Smooth muscle cell (in vitro differentiated cells): ENCODE results near the gene PRR30. TPM values are rescaled to one million over a fixed set of nuclear protein-coding genes. Genes with fewer than 3 reads are reported as not detected.

Experiments used
- DNase-seq: peaks from one replicate; lab custom pipeline; 2025; ENCODE audit not compliant: unreplicated experiment; lab: John Stamatoyannopoulos, UW
- H2AFZ ChIP-seq: fragments of 200-600 bp; sonication (generic); 2 replicates; pipeline ENCODE4 v1.6.0; 2016; ENCODE audit warnings: antibody characterized with exemption, low read depth, mild to moderate bottlenecking
- H3F3A ChIP-seq: fragments of 200-600 bp; sonication (generic); 2 replicates; pipeline ENCODE4 v1.6.0; 2017; ENCODE audit warnings: antibody characterized with exemption, low read depth
- H3K27ac ChIP-seq: fragments of 200-600 bp; sonication (generic); 2 replicates; pipeline ENCODE4 v1.5.1; 2016; ENCODE audit warnings: low read depth, mild to moderate bottlenecking
- H3K27me3 ChIP-seq: fragments of 200-600 bp; sonication (generic); 2 replicates; pipeline ENCODE4 v1.6.1; 2016; ENCODE audit warnings: low read depth, mild to moderate bottlenecking
- H3K36me3 ChIP-seq: fragments of 200-600 bp; sonication (generic); 2 replicates; pipeline ENCODE4 v1.5.1; 2016; ENCODE audit warnings: low read depth
- H3K4me1 ChIP-seq: fragments of 200-600 bp; sonication (generic); 2 replicates; pipeline ENCODE4 v1.5.1; 2016; ENCODE audit warnings: low read depth
- H3K4me2 ChIP-seq: fragments of 200-600 bp; sonication (generic); 2 replicates; pipeline ENCODE4 v1.6.0; 2016; ENCODE audit warnings: mild to moderate bottlenecking
- H3K4me3 ChIP-seq: fragments of 200-600 bp; sonication (generic); 2 replicates; pipeline ENCODE4 v1.5.1; 2016; ENCODE audit warnings: mild to moderate bottlenecking
- H3K79me2 ChIP-seq: fragments of 200-600 bp; sonication (generic); 2 replicates; pipeline ENCODE4 v1.6.0; 2016; ENCODE audit warnings: low read depth, mild to moderate bottlenecking
- H3K9ac ChIP-seq: fragments of 200-600 bp; sonication (generic); 2 replicates; pipeline ENCODE4 v1.6.0; 2016; ENCODE audit warnings: low read depth
- H3K9me3 ChIP-seq: fragments of 200-600 bp; sonication (generic); replicated peaks from 2 replicates; pipeline ENCODE4 v1.5.1; 2016; ENCODE audit warnings: low read depth
- H4K20me1 ChIP-seq: fragments of 200-600 bp; sonication (generic); 2 replicates; pipeline ENCODE4 v1.6.0; 2016; ENCODE audit warnings: low read depth
- WGBS: methylation state at CpG from one replicate; pipeline ENCODE4 v1.1.7; 2016; ENCODE audit warnings: low lambda C conversion rate; 5-methylcytosine and 5-hydroxymethylcytosine counted together
- polyA plus RNA-seq: library from polyadenylated mRNA; unstranded; fragments of >200 nt; fragmentation: Nextera tagmentation; extraction: Ambion mirVana; gene quantifications from 2 replicates; pipeline ENCODE4 v1.2.1, GENCODE V29; 2016
- total RNA-seq: library from RNA; depleted of rRNA; stranded (reverse); fragments of >200 nt; gene quantifications from 2 replicates; pipeline ENCODE4 v1.2.3, GENCODE V29; 2014
- TF ChIP-seq, protein P1 (sequence below): fragments of 200-600 bp; sonication (generic); IDR thresholded peaks from 2 replicates; pipeline ENCODE4 v1.5.1; 2017; ENCODE audit warnings: borderline replicate concordance, mild to moderate bottlenecking, antibody characterized with exemption; ENCODE audit not compliant: insufficient read depth, poor library complexity, severe bottlenecking

Gene PRR30
- total and polyA plus RNA-seq, 2 experiments from 2014 or later: not detected

GRCh38 chr2:27093430-27094352 is 45.5 kb downstream of the PRR30 start:
- no peak for DNase-seq
- Histone ChIP-seq H4K20me1 (no peaks in the 10 kb centered on the region), H3K4me3 (no peak overlapping the region), H3K36me3 (no peaks in the 10 kb centered on the region), H3K9me3 (no peaks in the 10 kb centered on the region), H3K4me2 (no peak overlapping the region), H3K27ac (no peak overlapping the region), H3K79me2 (no peaks in the 10 kb centered on the region), H2AFZ (no peak overlapping the region), H3K27me3 (no peaks in the 10 kb centered on the region), H3K9ac (no peak overlapping the region), H3F3A (no peaks in the 10 kb centered on the region), H3K4me1 (no peaks in the 10 kb centered on the region)
- 91% methylated on average over 6 of the region's 6 CpGs for WGBS
- TF ChIP-seq, protein P1, sequence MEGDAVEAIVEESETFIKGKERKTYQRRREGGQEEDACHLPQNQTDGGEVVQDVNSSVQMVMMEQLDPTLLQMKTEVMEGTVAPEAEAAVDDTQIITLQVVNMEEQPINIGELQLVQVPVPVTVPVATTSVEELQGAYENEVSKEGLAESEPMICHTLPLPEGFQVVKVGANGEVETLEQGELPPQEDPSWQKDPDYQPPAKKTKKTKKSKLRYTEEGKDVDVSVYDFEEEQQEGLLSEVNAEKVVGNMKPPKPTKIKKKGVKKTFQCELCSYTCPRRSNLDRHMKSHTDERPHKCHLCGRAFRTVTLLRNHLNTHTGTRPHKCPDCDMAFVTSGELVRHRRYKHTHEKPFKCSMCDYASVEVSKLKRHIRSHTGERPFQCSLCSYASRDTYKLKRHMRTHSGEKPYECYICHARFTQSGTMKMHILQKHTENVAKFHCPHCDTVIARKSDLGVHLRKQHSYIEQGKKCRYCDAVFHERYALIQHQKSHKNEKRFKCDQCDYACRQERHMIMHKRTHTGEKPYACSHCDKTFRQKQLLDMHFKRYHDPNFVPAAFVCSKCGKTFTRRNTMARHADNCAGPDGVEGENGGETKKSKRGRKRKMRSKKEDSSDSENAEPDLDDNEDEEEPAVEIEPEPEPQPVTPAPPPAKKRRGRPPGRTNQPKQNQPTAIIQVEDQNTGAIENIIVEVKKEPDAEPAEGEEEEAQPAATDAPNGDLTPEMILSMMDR: no peak

DNA sequence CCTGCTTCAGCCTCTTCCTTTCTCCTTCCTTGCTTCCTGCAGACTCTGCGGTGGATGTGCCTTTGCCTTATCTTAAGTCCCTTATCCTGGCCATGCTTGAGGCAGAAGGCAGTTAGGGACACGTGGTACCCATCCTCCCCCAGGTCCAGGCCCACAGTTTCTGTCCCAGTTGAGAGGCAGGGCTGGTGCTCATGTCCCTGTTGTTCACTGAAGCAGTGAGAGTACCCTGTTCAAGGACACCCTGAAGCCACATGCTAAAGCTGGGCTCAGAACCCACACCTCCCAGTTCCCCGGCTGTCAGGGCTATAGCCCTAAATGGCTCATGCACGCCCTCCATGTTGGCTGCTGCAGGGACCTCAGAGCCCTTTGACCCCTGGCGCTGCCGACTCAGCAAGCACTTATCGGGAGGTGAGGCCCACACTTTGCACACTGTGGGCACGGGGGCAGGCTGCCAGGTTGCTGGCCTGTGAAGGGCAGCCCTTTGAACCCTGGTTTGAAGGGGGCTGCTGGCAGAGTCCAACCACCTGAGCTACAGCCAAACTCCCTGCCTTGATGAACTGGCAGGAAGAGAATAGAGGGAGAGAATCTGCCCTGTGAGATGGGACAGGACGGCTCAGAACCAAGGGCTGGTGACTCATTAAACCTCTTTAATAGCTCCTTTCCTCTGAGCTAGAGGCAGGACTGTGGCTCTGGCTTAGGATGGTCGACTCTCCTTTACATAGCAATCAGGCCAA is 46.3 kb downstream of the PRR30 start:
- no peaks in the 10 kb centered on the region for H3K9me3 ChIP-seq
- H3K4me1 ChIP-seq: no peaks in the 10 kb centered on the region
- no peaks in the 10 kb centered on the region for H3K79me2 ChIP-seq
- no peaks in the 10 kb centered on the region for H3K27me3 ChIP-seq
- no peaks in the 10 kb centered on the region for H4K20me1 ChIP-seq
- no peak for DNase-seq
- 69% methylated on average over 10 of the region's 10 CpGs for WGBS
- TF ChIP-seq, protein P1: no peak
- H3K9ac ChIP-seq: no peak overlapping the region
- H3K4me3 ChIP-seq: no peak overlapping the region
- H3F3A ChIP-seq: no peaks in the 10 kb centered on the region
- H2AFZ ChIP-seq: no peak overlapping the region
- H3K27ac ChIP-seq: no peak overlapping the region
- H3K36me3 ChIP-seq: no peaks in the 10 kb centered on the region
- H3K4me2 ChIP-seq: no peak overlapping the region

DNA sequence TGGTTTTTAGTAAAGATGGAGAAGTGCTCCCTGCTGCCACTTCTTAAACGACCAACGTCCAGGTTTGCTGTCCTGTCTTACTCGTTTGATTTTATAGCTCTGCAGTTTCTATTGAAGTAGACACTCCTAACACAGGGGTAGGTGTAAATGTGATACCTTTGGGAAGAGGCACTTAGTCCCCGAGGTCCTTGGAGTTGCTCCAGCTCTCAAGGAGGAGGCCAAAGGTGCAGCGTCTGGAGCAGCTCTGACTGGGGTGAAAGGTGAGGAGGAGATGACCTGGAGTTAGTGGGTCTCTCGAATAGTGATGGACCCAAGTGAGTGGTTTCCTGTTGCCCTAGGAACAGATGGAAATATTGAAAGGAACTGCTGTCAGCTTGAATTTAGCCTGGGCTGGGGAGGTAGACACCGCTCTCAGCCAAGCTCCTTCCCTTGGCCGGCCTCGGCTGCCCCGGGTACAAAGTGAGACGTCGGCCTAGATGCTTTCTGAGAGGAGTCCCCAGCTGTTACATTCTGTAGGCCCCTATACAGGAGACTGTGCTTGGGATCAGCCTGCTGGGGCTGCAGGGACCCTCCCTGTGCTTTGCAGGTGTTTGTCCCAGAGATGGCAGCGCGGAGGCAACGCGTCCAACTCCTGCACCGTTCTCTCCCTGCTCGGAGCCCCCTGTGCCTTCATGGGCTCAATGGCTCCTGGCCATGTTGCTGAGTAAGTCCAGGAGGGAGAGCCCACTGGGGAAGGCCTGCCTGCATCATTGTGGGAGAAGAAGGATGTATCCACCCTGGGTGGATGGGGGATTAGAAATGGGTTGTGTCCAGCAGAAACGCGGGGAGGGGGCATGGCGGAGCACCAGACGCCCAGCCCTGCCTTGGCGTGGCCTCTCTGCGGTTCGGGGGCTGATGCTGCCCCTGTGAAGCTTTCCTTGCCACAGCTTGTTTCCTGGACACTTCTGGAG is 47.2 kb downstream of the PRR30 start:
- H3K9ac ChIP-seq: no peak overlapping the region

More for the DNA sequence above, 47.2 kb downstream of the PRR30 start:
- Histone ChIP-seq H3K4me2 (no peak overlapping the region), H3F3A (no peaks in the 10 kb centered on the region), H3K4me3 (no peak overlapping the region), H4K20me1 (no peaks in the 10 kb centered on the region), H3K79me2 (no peaks in the 10 kb centered on the region), H3K27ac (no peak overlapping the region), H2AFZ (no peak overlapping the region), H3K4me1 (peaks cover 1% of the 10 kb centered on the region), H3K9me3 (no peaks in the 10 kb centered on the region), H3K27me3 (no peaks in the 10 kb centered on the region), H3K36me3 (no peaks in the 10 kb centered on the region)
- TF ChIP-seq, protein P1: no peak
- DNase-seq: no peak
- WGBS: 84% methylated on average over 25 of the region's 25 CpGs
